DMS79 (cell line): ENCODE data around the gene CUX1.
"Not testable (repeated sequence)": the region's sequence is repeated elsewhere in the genome, so short reads cannot be mapped to it uniquely, and the experiment has no call there.

Experiments
- DNase-seq: peaks from one replicate; lab custom pipeline; 2025; lab: John Stamatoyannopoulos, UW

The CUX1 gene

GRCh38 chr7:101854084-101854865 is 36.8 kb downstream of the CUX1 start:
- DNase-seq = no peak

- DNase-seq = peak; percentile 89
Observed at GRCh38 chr7:101856473-101857357, 39.3 kb downstream of the CUX1 start.

DNA sequence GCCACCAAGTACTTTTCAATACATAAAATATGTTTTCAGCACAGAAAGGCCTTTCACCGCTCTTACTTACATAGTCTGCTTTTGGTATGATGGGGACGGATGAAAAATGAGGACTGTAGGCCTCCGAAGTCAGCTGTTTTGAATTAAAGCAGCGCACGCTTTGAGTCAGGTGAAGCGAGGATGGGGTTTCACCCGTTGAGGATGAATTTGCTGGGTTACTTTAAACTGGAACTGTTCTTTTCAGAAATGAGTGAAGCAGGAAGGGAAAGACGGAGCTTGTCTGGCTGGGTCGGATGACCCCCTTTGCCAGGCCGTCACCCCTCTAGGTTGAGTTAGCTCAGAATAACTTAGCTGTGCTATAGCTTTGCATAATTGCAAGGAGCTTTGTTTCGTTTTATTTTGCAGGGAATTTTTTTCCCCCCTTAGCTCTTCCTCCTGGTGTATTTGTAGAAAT is 40.0 kb downstream of the CUX1 start:
- DNase-seq = no peak

- no peak for DNase-seq
Observed at GRCh38 chr7:101858437-101859385, 41.3 kb downstream of the CUX1 start.

DNA sequence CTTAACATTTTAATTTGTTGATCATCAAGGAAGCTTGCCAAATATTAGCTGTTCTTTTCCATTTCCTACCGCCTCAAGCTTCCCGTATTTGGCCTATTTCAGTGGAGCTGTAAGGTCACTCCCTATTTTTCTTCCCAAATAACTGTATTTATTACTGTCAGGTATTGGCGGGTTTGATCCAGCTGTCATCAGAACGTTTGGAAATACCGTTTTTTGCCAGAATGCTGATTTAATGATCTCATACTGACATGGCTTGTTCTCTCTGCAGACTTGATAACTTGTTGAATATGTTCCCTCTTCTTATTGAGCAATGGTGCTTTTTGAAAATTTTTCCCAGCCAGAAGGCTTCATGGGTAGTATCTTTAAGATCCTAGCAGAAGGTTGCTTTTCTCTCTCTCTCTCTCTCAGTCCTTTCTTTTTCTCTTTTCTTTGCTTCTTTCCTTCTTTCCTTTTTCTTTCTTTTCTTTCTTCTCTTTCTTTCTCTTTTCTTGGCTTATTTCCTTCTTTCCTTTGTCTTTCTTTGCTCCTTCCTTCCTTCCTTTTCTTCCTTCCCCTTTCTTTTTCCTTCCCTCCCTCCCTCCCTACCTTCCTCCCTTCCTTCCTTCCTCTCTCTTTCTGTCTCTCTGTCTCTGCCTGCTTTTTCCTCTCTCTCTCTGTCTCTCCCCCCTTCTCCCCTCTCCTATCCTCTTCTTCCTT is 42.1 kb downstream of the CUX1 start:
- DNase-seq = no peak

DNA sequence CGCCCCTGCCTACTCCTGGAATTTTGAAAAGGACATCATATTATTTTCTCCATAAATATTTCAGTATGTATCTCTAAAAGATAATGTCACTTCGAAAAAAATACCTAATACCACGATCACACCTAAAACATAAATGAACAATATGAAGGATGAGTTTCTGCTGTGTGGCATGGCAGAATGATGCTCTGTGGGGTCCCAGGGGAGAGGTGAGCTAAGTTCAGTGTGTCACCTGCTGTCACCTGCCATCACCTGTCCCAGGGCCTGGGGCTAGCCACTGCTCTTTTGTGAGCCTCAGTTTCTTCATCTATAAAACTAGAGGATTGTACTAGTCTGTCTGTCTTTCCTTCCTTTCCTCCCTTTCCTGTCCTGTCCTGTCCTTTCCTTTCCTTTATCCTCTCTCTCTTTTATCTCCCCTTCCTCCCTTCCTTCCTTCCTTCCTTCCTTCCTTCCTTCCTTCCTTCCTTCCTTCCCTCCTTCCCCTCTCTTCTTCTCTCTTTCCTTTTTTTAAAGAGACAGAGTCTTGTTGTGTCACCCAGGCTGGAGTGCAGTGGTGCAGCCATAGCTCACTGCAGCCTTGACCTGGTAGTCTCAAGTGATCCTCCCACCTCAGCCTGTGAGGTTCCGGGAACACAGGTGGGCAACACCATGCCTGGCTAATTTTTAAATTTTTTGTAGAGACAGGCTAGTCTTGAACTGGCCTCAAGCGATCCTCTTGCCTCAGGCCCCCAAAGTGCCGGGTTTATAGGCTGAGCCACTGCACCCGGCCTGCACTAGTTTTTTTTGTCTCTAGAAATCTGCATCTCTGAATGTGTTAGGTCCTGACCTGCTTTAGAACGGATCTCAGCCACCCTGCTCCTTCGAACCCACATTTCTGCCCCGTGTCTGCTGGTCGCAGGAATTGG is 43.1 kb downstream of the CUX1 start:
- no peak for DNase-seq

DNA sequence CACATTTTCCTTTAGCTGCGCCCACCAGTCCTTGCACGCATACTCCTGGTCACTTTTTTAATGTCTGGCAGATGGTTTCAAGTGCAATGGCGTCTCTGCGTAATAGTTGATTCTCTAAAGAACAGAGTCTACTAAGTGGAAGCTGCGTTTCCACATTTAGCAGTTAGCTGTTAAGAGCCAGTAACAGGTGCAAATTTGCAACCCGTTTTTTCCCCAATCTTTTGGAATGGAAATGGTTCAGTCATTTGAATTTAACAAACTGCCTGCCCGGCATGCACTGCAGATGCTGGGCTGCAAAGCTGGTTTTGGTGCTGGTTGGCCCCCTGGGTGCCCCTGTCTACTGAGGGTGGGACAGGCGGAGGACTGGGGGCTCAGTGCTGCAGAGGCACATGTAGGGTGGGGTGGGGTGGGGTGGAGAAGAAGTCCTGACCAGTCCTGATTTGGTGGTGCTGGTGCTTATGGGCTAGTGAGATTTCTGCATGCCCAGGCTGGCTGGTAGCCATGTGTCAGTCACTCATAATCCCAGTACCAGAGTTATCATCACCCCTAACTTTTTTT is 43.9 kb downstream of the CUX1 start:
- no peak for DNase-seq

DNA sequence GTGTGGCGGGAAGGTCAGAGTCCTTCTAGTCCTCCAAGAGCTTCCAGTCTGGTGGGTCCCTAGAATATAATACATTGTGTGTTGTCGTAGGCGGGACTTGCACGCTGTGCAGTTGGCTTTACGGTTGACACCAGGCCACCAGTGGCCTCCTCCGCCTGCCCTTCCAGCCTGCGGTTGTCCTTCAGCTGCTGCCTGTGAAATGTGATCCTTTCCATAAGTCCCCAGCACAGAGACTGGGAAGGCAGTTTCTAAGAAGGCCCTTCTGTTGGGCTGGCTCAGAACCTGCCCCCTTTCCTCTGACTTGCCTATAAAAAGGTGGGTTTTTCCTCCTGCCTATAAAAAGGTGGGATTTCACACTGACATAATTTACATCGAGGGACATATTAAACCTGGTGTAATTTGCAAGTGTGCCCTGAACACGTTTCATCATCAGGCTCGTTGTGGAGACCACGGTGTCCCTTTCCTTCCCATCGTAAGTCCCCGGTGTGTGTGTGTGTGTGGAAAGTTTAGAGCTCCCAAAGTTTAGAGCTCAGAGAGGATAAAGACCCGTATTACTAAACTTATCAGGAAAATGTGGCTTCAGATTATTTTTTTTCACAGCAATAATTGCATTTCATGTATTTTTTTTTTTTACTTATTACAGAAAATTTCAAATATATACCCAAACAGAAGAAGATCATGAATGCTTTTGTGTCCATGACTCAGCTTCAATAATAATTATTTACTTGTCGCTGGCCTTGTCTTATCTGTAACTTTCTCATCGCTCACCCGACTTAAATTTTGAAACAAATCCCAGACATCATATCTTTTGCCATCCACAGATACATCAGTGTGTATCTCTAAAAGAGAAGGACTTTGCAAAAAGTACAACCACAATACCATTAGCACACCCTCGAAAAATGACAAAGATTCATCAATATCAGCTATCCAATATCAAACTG is 45.1 kb downstream of the CUX1 start:
- no peak for DNase-seq

- no peak for DNase-seq
Observed at GRCh38 chr7:101863598-101863997, 46.2 kb downstream of the CUX1 start.

DNA sequence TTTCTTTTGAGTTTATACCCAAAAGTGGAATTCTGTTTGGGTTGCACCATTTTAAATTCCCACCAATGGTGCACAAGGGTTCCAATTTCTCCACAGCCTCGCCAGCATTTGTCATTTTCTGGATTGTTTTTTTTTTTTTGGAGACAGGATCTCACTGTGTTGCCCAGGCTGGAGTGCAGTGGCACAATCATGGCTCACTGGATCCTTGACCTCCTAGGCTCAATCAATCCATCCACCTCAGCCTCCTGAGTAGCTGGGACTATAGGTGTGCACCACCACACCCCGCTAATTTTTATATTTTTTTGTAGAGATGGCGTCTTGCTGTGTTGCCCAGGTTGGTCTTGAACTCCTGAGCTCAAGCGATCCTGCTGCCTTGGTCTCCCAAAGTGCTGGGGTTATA is 46.6 kb downstream of the CUX1 start:
- DNase-seq = no peak

GRCh38 chr7:101865031-101865430 is 47.6 kb downstream of the CUX1 start:
- DNase-seq = no peak

- no peak for DNase-seq
Observed at GRCh38 chr7:101865455-101865854, 48.0 kb downstream of the CUX1 start.

- DNase-seq = no peak
Observed at GRCh38 chr7:101866328-101866727, 48.9 kb downstream of the CUX1 start.

DNA sequence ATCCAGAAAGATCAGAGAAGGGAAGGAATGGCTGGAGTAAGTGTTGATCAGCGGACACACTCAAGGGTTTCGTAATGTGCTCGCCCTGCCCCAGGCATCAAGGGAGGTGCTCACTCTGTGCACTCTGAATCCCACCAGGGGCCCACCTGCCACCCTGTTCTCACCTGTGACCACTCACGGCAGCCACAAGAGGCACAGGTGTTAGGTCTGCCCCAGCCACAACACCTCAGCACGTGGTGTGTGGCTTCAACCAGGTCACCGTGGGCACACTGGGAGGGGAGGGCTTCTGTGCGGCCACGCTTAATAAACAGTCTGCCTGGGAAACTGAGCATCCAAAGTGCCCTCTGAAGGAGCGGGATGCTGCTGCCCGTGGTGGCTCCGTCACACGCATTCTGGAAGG is 49.8 kb downstream of the CUX1 start:
- no peak for DNase-seq

GRCh38 chr7:101867681-101868080 is 50.3 kb downstream of the CUX1 start:
- not testable (repeated sequence) for DNase-seq

- no peak for DNase-seq
Observed at GRCh38 chr7:101868191-101868950, 50.9 kb downstream of the CUX1 start.

- no peak for DNase-seq
Observed at GRCh38 chr7:101869026-101869900, 51.8 kb downstream of the CUX1 start.
